ENCODE results near the gene PALLD. TPM values are rescaled to one million over a fixed set of nuclear protein-coding genes. Genes with fewer than 3 reads are reported as not detected.

PALLD gene
- total RNA-seq, 1 experiment from 2014 or later, result 27.6 TPM

- intact Hi-C loops (cut with micrococcal nuclease; ENCODE audit: unreplicated experiment), result no loop called here
- CTCF ChIA-PET, result no interaction called here
- TF ChIP-seq CTCF (IDR thresholded peaks at IDR 0.05; ENCODE audit: unreplicated experiment), result no peak
- Mint-ChIP-seq H3K9me3 (ENCODE audit: low read depth, unreplicated experiment) (no peaks in the 10 kb centered on the region), H3K36me3 (ENCODE audit: insufficient read depth, unreplicated experiment) (no peaks in the 10 kb centered on the region), H3K4me1 (ENCODE audit: low read depth, unreplicated experiment) (no peaks in the 10 kb centered on the region), H3K27ac (ENCODE audit: unreplicated experiment) (no peak overlapping the region), H3K27me3 (ENCODE audit: unreplicated experiment) (no peaks in the 10 kb centered on the region), H3K4me3 (ENCODE audit: low read depth, unreplicated experiment) (no peak overlapping the region)
- no TSS peak for BruUV-seq (replicated peaks)
- no peak for DNase-seq
Measured at GRCh38 chr4:168537571-168537970, 40.7 kb downstream of the PALLD start.

GRCh38 chr4:168538632-168539031 lies 41.8 kb downstream of the PALLD start:
- CTCF ChIA-PET, result no interaction called here
- Mint-ChIP-seq H3K27me3 (ENCODE audit: unreplicated experiment) (no peaks in the 10 kb centered on the region), H3K27ac (ENCODE audit: unreplicated experiment) (no peak overlapping the region), H3K4me3 (ENCODE audit: low read depth, unreplicated experiment) (no peak overlapping the region), H3K4me1 (ENCODE audit: low read depth, unreplicated experiment) (no peaks in the 10 kb centered on the region), H3K9me3 (ENCODE audit: low read depth, unreplicated experiment) (no peaks in the 10 kb centered on the region), H3K36me3 (ENCODE audit: insufficient read depth, unreplicated experiment) (no peaks in the 10 kb centered on the region)
- no peak for TF ChIP-seq CTCF (IDR thresholded peaks at IDR 0.05; ENCODE audit: unreplicated experiment)
- intact Hi-C loops (cut with micrococcal nuclease; ENCODE audit: unreplicated experiment), result no loop called here
- no peak for DNase-seq
- no TSS peak for BruUV-seq (replicated peaks)

DNA sequence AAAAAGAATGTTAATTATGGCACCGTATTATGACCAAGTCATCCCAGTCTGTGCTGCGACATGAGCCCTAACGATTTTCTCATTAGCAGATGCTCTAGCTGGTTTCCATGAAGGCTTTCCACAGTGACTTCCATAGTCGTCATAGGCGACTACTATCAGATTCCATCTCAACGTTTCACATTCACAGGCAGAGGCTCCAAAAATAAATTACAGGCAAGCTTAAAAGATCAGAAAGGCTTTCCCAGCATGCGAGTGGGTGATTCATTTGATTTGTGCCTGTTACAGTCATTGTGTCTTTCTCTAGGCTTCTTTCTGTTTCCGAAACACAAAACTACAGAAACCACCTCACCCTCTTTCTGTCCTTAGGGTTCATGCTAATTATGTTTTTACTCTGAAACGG lies 43.2 kb downstream of the PALLD start:
- no peak for DNase-seq
- no peaks in the 10 kb centered on the region for H3K4me1 Mint-ChIP-seq (ENCODE audit: low read depth, unreplicated experiment)
- no peaks in the 10 kb centered on the region for H3K27me3 Mint-ChIP-seq (ENCODE audit: unreplicated experiment)
- BruUV-seq (replicated peaks), result no TSS peak
- H3K36me3 Mint-ChIP-seq (ENCODE audit: insufficient read depth, unreplicated experiment), result no peaks in the 10 kb centered on the region
- H3K4me3 Mint-ChIP-seq (ENCODE audit: low read depth, unreplicated experiment), result no peak overlapping the region
- no peak for TF ChIP-seq CTCF (IDR thresholded peaks at IDR 0.05; ENCODE audit: unreplicated experiment)
- no peaks in the 10 kb centered on the region for H3K9me3 Mint-ChIP-seq (ENCODE audit: low read depth, unreplicated experiment)
- intact Hi-C loops (cut with micrococcal nuclease; ENCODE audit: unreplicated experiment), result no loop called here
- CTCF ChIA-PET, result no interaction called here
- H3K27ac Mint-ChIP-seq (ENCODE audit: unreplicated experiment), result no peak overlapping the region

DNA sequence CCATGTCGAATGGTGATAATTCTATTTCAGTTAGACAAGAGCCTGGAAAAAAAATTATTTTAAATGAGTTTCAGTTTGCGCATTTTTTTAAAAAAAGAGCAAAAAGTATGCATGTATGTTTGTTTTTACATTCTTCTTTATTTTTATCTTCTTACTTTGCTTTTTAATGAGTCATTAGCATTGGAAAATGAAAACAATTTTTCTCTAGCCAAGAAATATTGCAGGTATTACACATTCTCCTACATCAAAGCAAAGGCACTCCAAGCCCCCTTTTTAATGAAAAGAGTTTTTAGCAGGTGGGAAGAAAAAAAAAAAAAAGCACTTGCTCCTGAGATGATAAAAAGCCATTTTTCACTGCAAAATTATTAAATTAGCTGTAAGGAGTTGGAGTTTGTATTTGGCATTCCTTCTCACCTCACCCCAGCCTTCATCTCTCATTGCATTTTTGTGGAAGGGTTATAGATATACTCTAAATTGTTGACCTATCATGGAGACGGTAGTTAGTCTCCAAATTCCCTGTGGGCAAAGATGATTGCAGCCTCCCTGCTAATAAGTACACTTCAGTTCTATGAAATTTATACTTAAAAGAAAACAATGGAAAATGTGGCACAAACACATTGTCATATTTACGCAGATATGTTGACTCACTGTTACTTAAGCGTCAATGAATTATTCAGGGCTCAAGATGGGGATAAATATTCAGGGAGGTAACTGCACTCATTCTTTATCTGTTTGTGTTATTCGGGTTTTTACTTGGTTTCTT lies 43.8 kb downstream of the PALLD start:
- CTCF ChIA-PET, result no interaction called here
- intact Hi-C loops (cut with micrococcal nuclease; ENCODE audit: unreplicated experiment), result no loop called here
- Mint-ChIP-seq H3K27me3 (ENCODE audit: unreplicated experiment) (no peaks in the 10 kb centered on the region), H3K9me3 (ENCODE audit: low read depth, unreplicated experiment) (no peaks in the 10 kb centered on the region), H3K36me3 (ENCODE audit: insufficient read depth, unreplicated experiment) (no peaks in the 10 kb centered on the region), H3K4me3 (ENCODE audit: low read depth, unreplicated experiment) (no peak overlapping the region), H3K27ac (ENCODE audit: unreplicated experiment) (no peak overlapping the region), H3K4me1 (ENCODE audit: low read depth, unreplicated experiment) (no peaks in the 10 kb centered on the region)
- DNase-seq, result no peak
- no TSS peak for BruUV-seq (replicated peaks)
- no peak for TF ChIP-seq CTCF (IDR thresholded peaks at IDR 0.05; ENCODE audit: unreplicated experiment)

All from Calu3 (cell line).